Thoracic aorta (tissue), 2 donors: ENCODE data around the gene B4GALNT1. TPM values are rescaled to one million over a fixed set of nuclear protein-coding genes. Genes with fewer than 3 reads are reported as not detected.
"Not testable (repeated sequence)": the region's sequence is repeated elsewhere in the genome, so short reads cannot be mapped to it uniquely, and the experiment has no call there.

Experiments
- ATAC-seq: fragments of 150-250 bp; one replicate; pipeline ENCODE4 v1.8.0; 2017; ENCODE audit warnings: low read depth; ENCODE audit not compliant: insufficient number of reproducible peaks, low FRiP score
- DNase-seq: peaks from one replicate; pipeline ENCODE4 v3.0.0-alpha.2; 2020; ENCODE audit warnings: low spot score
- H3K27ac ChIP-seq, 2 donors: fragments of 200-600 bp; sonication (generic); 1 replicate in 1 of 2; 2 replicates in 1 of 2; pipeline ENCODE4 v1.5.1; 2016; ENCODE audit warnings: mild to moderate bottlenecking in 2 of 2, moderate library complexity in 2 of 2
- H3K27me3 ChIP-seq: fragments of 200-600 bp; sonication (generic); replicated peaks from 2 replicates; pipeline ENCODE4 v1.6.0; 2016; ENCODE audit warnings: mild to moderate bottlenecking; ENCODE audit not compliant: insufficient read depth
- H3K36me3 ChIP-seq: fragments of 200-600 bp; sonication (generic); one replicate; pipeline ENCODE4 v1.5.1; 2016
- H3K4me1 ChIP-seq, 2 donors: fragments of 200-600 bp; sonication (generic); 1 replicate in 1 of 2; 2 replicates in 1 of 2; pipeline versions ENCODE4 v1.5.1 to v1.6.0; 2016; ENCODE audit warnings: low read depth in 2 of 2, mild to moderate bottlenecking in 1 of 2; ENCODE audit not compliant: control insufficient read depth in 1 of 2
- H3K4me3 ChIP-seq: fragments of 200-600 bp; sonication (generic); 2 replicates; pipeline ENCODE4 v1.5.1; 2016; ENCODE audit warnings: mild to moderate bottlenecking
- H3K9me3 ChIP-seq: fragments of 200-600 bp; sonication (generic); 2 replicates; pipeline ENCODE4 v1.5.1; 2016
- CTCF ChIP-seq: fragments of 200-600 bp; sonication (generic); IDR thresholded peaks from one replicate; pipeline ENCODE4 v1.5.1; 2019; ENCODE audit warnings: antibody characterized with exemption
- total RNA-seq, 2 donors: library from RNA; depleted of rRNA; stranded (reverse); fragments of >200 nt; gene quantifications; one replicate each; pipeline versions ENCODE4 v1.1.0 to v1.2.3, GENCODE V29; 2016

B4GALNT1 gene
- total RNA-seq: 10 to 100 TPM in 1 of 2 donors, 1 to 10 TPM in 1; 4.0 to 11.0 TPM

GRCh38 chr12:57632958-57633840 lies at the start of gene B4GALNT1:
TSS of gene B4GALNT1 (minus strand) at chr12:57633201. CDS start at chr12:57632132, 1,069 bp downstream.
- Histone ChIP-seq H3K4me3 (peak within 1 kb of the TSS; percentile 78), H3K27me3 (no peaks in the 10 kb centered on the region), H3K9me3 (no peaks in the 10 kb centered on the region), H3K27ac (no peak within 1 kb of the TSS), H3K36me3 (no peaks in the 10 kb centered on the region), H3K4me1 (peaks cover 7 to 17% of the 10 kb centered on the region in 2 donors)
- no peak for ATAC-seq
- DNase-seq: no peak
- TF ChIP-seq CTCF: peak; percentile 93

GRCh38 chr12:57679697-57680096 lies 46.7 kb upstream of the B4GALNT1 start:
- no peak for TF ChIP-seq CTCF
- Histone ChIP-seq H3K4me1 (no peaks in the 10 kb centered on the region), H3K36me3 (no peaks in the 10 kb centered on the region), H3K27ac (no peak overlapping the region), H3K9me3 (no peaks in the 10 kb centered on the region), H3K4me3 (no peak overlapping the region), H3K27me3 (no peaks in the 10 kb centered on the region)
- ATAC-seq (no peak), DNase-seq (no peak)

- not testable (repeated sequence) for DNase-seq, H3K4me3 ChIP-seq, H3K27ac ChIP-seq, H3K36me3 ChIP-seq, H3K4me1 ChIP-seq, H3K27me3 ChIP-seq, H3K9me3 ChIP-seq, ATAC-seq
Measured at GRCh38 chr12:57677947-57678346, 44.9 kb upstream of the B4GALNT1 start.

- TF ChIP-seq CTCF: no peak
- Histone ChIP-seq H3K4me3 (no peak overlapping the region), H3K27ac (no peak overlapping the region), H3K9me3 (no peaks in the 10 kb centered on the region), H3K27me3 (no peaks in the 10 kb centered on the region), H3K36me3 (no peaks in the 10 kb centered on the region), H3K4me1 (no peaks in the 10 kb centered on the region)
- DNase-seq (no peak), ATAC-seq (no peak)
Measured at GRCh38 chr12:57674691-57675090, 41.7 kb upstream of the B4GALNT1 start.

GRCh38 chr12:57672801-57673200 lies 39.8 kb upstream of the B4GALNT1 start:
- Histone ChIP-seq H3K27me3 (no peaks in the 10 kb centered on the region), H3K4me1 (no peaks in the 10 kb centered on the region), H3K4me3 (no peak overlapping the region), H3K36me3 (no peaks in the 10 kb centered on the region), H3K27ac (no peak overlapping the region), H3K9me3 (no peaks in the 10 kb centered on the region)
- no peak for DNase-seq
- TF ChIP-seq CTCF: no peak
- no peak for ATAC-seq

GRCh38 chr12:57671811-57672210 lies 38.8 kb upstream of the B4GALNT1 start:
- H3K4me1 ChIP-seq, H3K27ac ChIP-seq, H3K4me3 ChIP-seq, H3K9me3 ChIP-seq, DNase-seq, H3K36me3 ChIP-seq, ATAC-seq, H3K27me3 ChIP-seq: not testable (repeated sequence)

- not testable (repeated sequence) for ATAC-seq, DNase-seq, H3K4me3 ChIP-seq, H3K36me3 ChIP-seq, H3K9me3 ChIP-seq, H3K4me1 ChIP-seq, H3K27ac ChIP-seq, H3K27me3 ChIP-seq
Measured at GRCh38 chr12:57669691-57670090, 36.7 kb upstream of the B4GALNT1 start.
